A549 (cell line): ENCODE measurements around the gene GAB1. TPM values are rescaled to one million over a fixed set of nuclear protein-coding genes. Genes with fewer than 3 reads are reported as not detected.

Experiments
- ATAC-seq, 2 experiments: fragments of 200-7000 bp in 1 of 2; fragments of >200 bp in 1 of 2; cut with Nextera tagmentation in 1 of 2; cut with Tn5 transposase in 1 of 2; 3 replicates each; pipeline versions ENCODE4 v1.8.0 to v1.9.1; 2018 to 2020; ENCODE audit warnings: mild to moderate bottlenecking in 1 of 2, moderate library complexity in 1 of 2
- CTCF ChIA-PET: fragments of 300-600 bp; sonication (Branson Sonifier 250); formaldehyde crosslinking; extraction: SDS; loops from one replicate; lab custom pipeline; 2021; ENCODE audit warnings: antibody characterized with exemption, inconsistent platforms; lab: Yijun Ruan, JAX
- POLR2A ChIA-PET: fragments of 350-600 bp; formaldehyde crosslinking; extraction: SDS; loops from one replicate; lab custom pipeline; 2021; ENCODE audit warnings: antibody characterized with exemption, inconsistent platforms; lab: Yijun Ruan, JAX
- DNase-seq, 2 experiments: peaks; one replicate each; pipeline versions ENCODE4 v3.0.0 to v3.0.0-alpha.2; 2011 to 2016; ENCODE audit warnings: low read depth in 1 of 2, low spot score in 1 of 2
- FAIRE-seq: peaks from 2 replicates; lab custom pipeline; 2011; peaks lifted over from hg19 to GRCh38; lab: Jason Lieb, UNC
- H3K27ac ChIP-seq, 2 experiments: fragments of >200 bp; sonication (Bioruptor Twin); formaldehyde crosslinking; 3 replicates each; pipeline ENCODE4 v1.5.1; 2016 to 2017
- H3K4me1 ChIP-seq: fragments of >200 bp; sonication (Bioruptor Twin); formaldehyde crosslinking; 3 replicates; pipeline ENCODE4 v1.6.1; 2016
- H3K4me2 ChIP-seq: fragments of >200 bp; sonication (Bioruptor Twin); formaldehyde crosslinking; 3 replicates; pipeline ENCODE4 v1.6.1; 2016
- H3K4me3 ChIP-seq: fragments of >200 bp; sonication (Bioruptor Twin); formaldehyde crosslinking; 3 replicates; pipeline ENCODE4 v1.5.1; 2016
- H3K9me3 ChIP-seq: fragments of >200 bp; sonication (Bioruptor Twin); formaldehyde crosslinking; 3 replicates; pipeline ENCODE4 v1.6.1; 2016
- BHLHE40 ChIP-seq: IDR thresholded peaks from 2 replicates; pipeline ENCODE4 v1.6.1; 2012; ENCODE audit warnings: low read depth, low read length, inconsistent platforms
- CEBPB ChIP-seq, 2 experiments: fragments of >200 bp in 1 of 2; sonication (Bioruptor Twin) in 1 of 2; formaldehyde crosslinking in 1 of 2; IDR thresholded peaks; 2 replicates each; pipeline ENCODE4 v1.6.1; 2012 to 2016
- ELK1 ChIP-seq: fragments of 150-350 bp; IDR thresholded peaks from 2 replicates; pipeline ENCODE4 v1.6.1; 2014; ENCODE audit warnings: low read depth, mild to moderate bottlenecking, low read length
- ESRRA ChIP-seq: fragments of 150-350 bp; IDR thresholded peaks from 2 replicates; pipeline ENCODE4 v1.6.1; 2014; ENCODE audit warnings: mild to moderate bottlenecking, low read length, borderline replicate concordance
- FOSB ChIP-seq: fragments of 250-450 bp; sonication (Bioruptor Pico); IDR thresholded peaks from 2 replicates; pipeline ENCODE4 v1.5.0; 2020; ENCODE audit warnings: mild to moderate bottlenecking, moderate library complexity
- FOSL2 ChIP-seq, 2 experiments: fragments of 450-650 bp in 1 of 2; fragments of >200 bp in 1 of 2; sonication (Bioruptor Twin) in 1 of 2; formaldehyde crosslinking; IDR thresholded peaks; 2 replicates each; pipeline versions ENCODE4 v1.5.0 to v1.6.1; 2016 to 2020; ENCODE audit warnings: mild to moderate bottlenecking in 1 of 2, moderate library complexity in 1 of 2
- HDAC2 ChIP-seq: fragments of 200-600 bp; sonication (generic); IDR thresholded peaks from 2 replicates; pipeline ENCODE4 v1.6.1; 2016
- HMGXB4 ChIP-seq: fragments of 250-450 bp; sonication (Bioruptor Pico); IDR thresholded peaks from 2 replicates; pipeline ENCODE4 v1.5.0; 2021; ENCODE audit warnings: mild to moderate bottlenecking, moderate library complexity, borderline replicate concordance
- HOXA7 ChIP-seq: fragments of 250-450 bp; sonication (Bioruptor Pico); IDR thresholded peaks from 2 replicates; pipeline ENCODE4 v1.5.0; 2020; ENCODE audit warnings: mild to moderate bottlenecking, moderate library complexity
- HOXB5 ChIP-seq: fragments of 250-450 bp; sonication (Bioruptor Pico); IDR thresholded peaks from 2 replicates; pipeline ENCODE4 v1.5.0; 2020; ENCODE audit warnings: mild to moderate bottlenecking, moderate library complexity
- JUN ChIP-seq, 2 experiments: fragments of >200 bp; sonication (Bioruptor Twin); formaldehyde crosslinking; IDR thresholded peaks; 2 replicates in 1 of 2; 3 replicates in 1 of 2; pipeline ENCODE4 v1.6.1; 2016 to 2017
- KDM1A ChIP-seq: fragments of 200-600 bp; sonication (generic); IDR thresholded peaks from 2 replicates; pipeline ENCODE4 v1.6.1; 2016; ENCODE audit warnings: low read depth, mild to moderate bottlenecking
- KDM5A ChIP-seq: fragments of 200-600 bp; sonication (generic); IDR thresholded peaks from 2 replicates; pipeline ENCODE4 v1.6.1; 2016; ENCODE audit warnings: antibody characterized with exemption, mild to moderate bottlenecking
- POLR2AphosphoS2 ChIP-seq: conservative IDR thresholded peaks from 2 replicates; pipeline ENCODE4 v1.6.1; 2012; ENCODE audit warnings: low read length, improper control_type of control experiment, inconsistent platforms
- RARB ChIP-seq: fragments of 250-450 bp; sonication (Bioruptor Pico); IDR thresholded peaks from 2 replicates; pipeline ENCODE4 v1.8.0; 2021; ENCODE audit warnings: mild to moderate bottlenecking, moderate library complexity
- SMC3 ChIP-seq: fragments of >200 bp; sonication (Bioruptor Twin); formaldehyde crosslinking; IDR thresholded peaks from 3 replicates; pipeline ENCODE4 v1.6.1; 2018; ENCODE audit warnings: inconsistent platforms
- TFCP2L1 ChIP-seq: fragments of 250-450 bp; sonication (Bioruptor Pico); IDR thresholded peaks from 2 replicates; pipeline ENCODE4 v1.5.0; 2021; ENCODE audit warnings: mild to moderate bottlenecking
- USF2 ChIP-seq: fragments of 450-650 bp; IDR thresholded peaks from 2 replicates; pipeline ENCODE4 v1.6.1; 2014; ENCODE audit warnings: antibody characterized with exemption
- ZFP36 ChIP-seq: fragments of 450-650 bp; IDR thresholded peaks from 2 replicates; pipeline ENCODE4 v1.6.1; 2014; ENCODE audit warnings: borderline replicate concordance; ENCODE audit not compliant: partially characterized antibody
- ZNF302 ChIP-seq: fragments of 250-450 bp; sonication (Bioruptor Pico); IDR thresholded peaks from 2 replicates; pipeline ENCODE4 v1.9.0; 2021; ENCODE audit warnings: inconsistent platforms, mild to moderate bottlenecking, moderate library complexity
- WGBS: methylation state at CpG from one replicate; pipeline ENCODE4 v1.1.6; 2017; ENCODE audit errors: missing lambda C conversion rate; 5-methylcytosine and 5-hydroxymethylcytosine counted together
- polyA plus RNA-seq, 4 experiments: library from polyadenylated mRNA; depleted of rRNA in 3 of 4; stranded (reverse); fragments of >200 nt; fragmentation: RNase III in 1 of 4; extraction: RNeasy Plus Mini Kit Qiagen cat#74134 plus additional on column Dnase treatment in 1 of 4; gene quantifications; 2 replicates in 3 of 4; 3 replicates in 1 of 4; pipeline ENCODE4 v1.2.3, GENCODE V29; 2011 to 2017

The GAB1 gene
- polyA plus RNA-seq, 2 of the 4 experiments (the other 2 are of a cell fraction) = 2.3 to 3.6 TPM

- DNase-seq = no peak
- POLR2A ChIA-PET = no interaction called here
- ATAC-seq = no peak
- Histone ChIP-seq H3K9me3 (no peaks in the 10 kb centered on the region), H3K4me1 (peaks cover 22% of the 10 kb centered on the region)
- WGBS = 88% methylated on average over 3 of the region's 3 CpGs
- TF ChIP-seq ZFP36 (no peak), HMGXB4 (no peak), FOSB (CRISPR knock-in tag) (no peak), ESRRA (no peak), FOSL2 (IDR thresholded peaks at IDR 0.05) (no peak), FOSL2 (CRISPR knock-in tag; IDR thresholded peaks at IDR 0.05) (no peak), KDM5A (no peak)
- TF ChIP-seq, all 56 proteins: peak for 0
- FAIRE-seq = no peak
- CTCF ChIA-PET = no interaction called here
- Histone ChIP-seq H3K27ac (no peak overlapping the region), H3K4me2 (0 out of 3 replicates have a peak overlapping the region, but pooled peaks have one; percentile 20), H3K4me3 (no peak overlapping the region)
Measured at GRCh38 chr4:143391261-143391660, 54.6 kb downstream of the GAB1 start.

- WGBS = 81% methylated on average over 3 of the region's 3 CpGs
- H3K9me3 ChIP-seq = no peaks in the 10 kb centered on the region
- peaks cover 22% of the 10 kb centered on the region for H3K4me1 ChIP-seq
- FAIRE-seq (no peak), ATAC-seq (no peak), DNase-seq (no peak)
- TF ChIP-seq JUN (IDR thresholded peaks at IDR 0.05) (no peak), POLR2AphosphoS2 (no peak), KDM1A (no peak), HDAC2 (no peak), SMC3 (no peak), ZNF302 (CRISPR knock-in tag) (no peak), ELK1 (no peak), BHLHE40 (no peak), ZFP36 (no peak), USF2 (no peak), TFCP2L1 (no peak), HMGXB4 (no peak), CEBPB (IDR thresholded peaks at IDR 0.05) (no peak), HOXB5 (CRISPR knock-in tag) (no peak), RARB (CRISPR knock-in tag) (no peak), HOXA7 (CRISPR knock-in tag) (no peak), FOSL2 (IDR thresholded peaks at IDR 0.05) (no peak), FOSL2 (CRISPR knock-in tag; IDR thresholded peaks at IDR 0.05) (no peak)
- no peak overlapping the region for H3K27ac ChIP-seq
- H3K4me3 ChIP-seq = no peak overlapping the region
- H3K4me2 ChIP-seq = 0 out of 3 replicates have a peak overlapping the region, but pooled peaks have one; percentile 20
- POLR2A ChIA-PET = no interaction called here
- CTCF ChIA-PET = no interaction called here
Measured at GRCh38 chr4:143391895-143392294, 55.2 kb downstream of the GAB1 start.
